A673 (cell line): ENCODE results near the gene USP9X. TPM values are rescaled to one million over a fixed set of nuclear protein-coding genes. Genes with fewer than 3 reads are reported as not detected.
A peak's percentile ranks its signal among the peaks of the same experiment; 100 is the strongest.

ENCODE experiments used
- BruUV-seq: library from RNA; stranded (reverse); fragments of 400-500 nt; replicated peaks from 2 replicates; lab custom pipeline; 2021; lab: Mats Ljungman, UMichigan
- CTCF ChIA-PET: fragments of 300-600 bp; sonication (Branson Sonifier 250); formaldehyde crosslinking; loops from one replicate; lab custom pipeline; 2022; ENCODE audit warnings: antibody characterized with exemption; lab: Charles Lee
- POLR2A ChIA-PET: fragments of 300-600 bp; sonication (Branson Sonifier 250); formaldehyde crosslinking; loops from one replicate; lab custom pipeline; 2022; ENCODE audit warnings: antibody characterized with exemption; ENCODE audit not compliant: low non-redundant PET; lab: Charles Lee
- DNase-seq: peaks from one replicate; pipeline ENCODE4 v3.0.0-alpha.2; 2015; ENCODE audit warnings: low spot score
- H3K27ac ChIP-seq: fragments of 200-600 bp; sonication (generic); 2 replicates; pipeline ENCODE4 v1.5.1; 2016; ENCODE audit warnings: mixed run types, low read depth, mild to moderate bottlenecking, mixed read lengths, antibody characterized with exemption, low read length; ENCODE audit not compliant: poor library complexity, severe bottlenecking
- H3K27me3 ChIP-seq: fragments of 200-600 bp; sonication (generic); replicated peaks from 2 replicates; pipeline ENCODE4 v1.6.1; 2017; ENCODE audit warnings: mixed run types, low read depth, mild to moderate bottlenecking, mixed read lengths, antibody characterized with exemption, low read length; ENCODE audit not compliant: insufficient read depth, poor library complexity
- H3K36me3 ChIP-seq: fragments of 200-600 bp; sonication (generic); 2 replicates; pipeline ENCODE4 v1.6.1; 2016; ENCODE audit warnings: mixed run types, mild to moderate bottlenecking, mixed read lengths, antibody characterized with exemption, low read length; ENCODE audit not compliant: insufficient read depth, poor library complexity, severe bottlenecking
- H3K4me1 ChIP-seq: fragments of 200-600 bp; sonication (generic); 2 replicates; pipeline ENCODE4 v1.6.1; 2017; ENCODE audit warnings: mixed run types, mild to moderate bottlenecking, mixed read lengths, antibody characterized with exemption, low read length; ENCODE audit not compliant: insufficient read depth, poor library complexity, severe bottlenecking
- H3K4me3 ChIP-seq: fragments of 200-600 bp; sonication (generic); 2 replicates; pipeline ENCODE4 v1.5.1; 2016; ENCODE audit warnings: low read depth, mixed run types, mild to moderate bottlenecking, mixed read lengths, low read length; ENCODE audit not compliant: poor library complexity, severe bottlenecking
- H3K9me3 ChIP-seq: fragments of 200-600 bp; sonication (generic); 2 replicates; pipeline ENCODE4 v1.6.1; 2016; ENCODE audit warnings: mixed run types, low read depth, mild to moderate bottlenecking, mixed read lengths, antibody characterized with exemption, low read length; ENCODE audit not compliant: poor library complexity, severe bottlenecking
- CTCF ChIP-seq: fragments of 300-800, 200-600 bp; sonication (generic); conservative IDR thresholded peaks from 2 replicates; pipeline ENCODE4 v1.5.1; 2017; ENCODE audit warnings: low read depth, mild to moderate bottlenecking, antibody characterized with exemption, low read length, moderate library complexity, mixed read lengths
- EZH2 ChIP-seq: fragments of 200-600 bp; sonication (generic); IDR thresholded peaks from 2 replicates; pipeline ENCODE4 v1.6.1; 2017; ENCODE audit warnings: borderline replicate concordance, low read depth, mild to moderate bottlenecking, mixed read lengths, antibody characterized with exemption, low read length; ENCODE audit not compliant: poor library complexity, severe bottlenecking
- intact Hi-C: fragments of 100-400 bp; cut with micrococcal nuclease; formaldehyde crosslinking; loops from one replicate; pipeline ENCODE4 v1.10.0; 2022; ENCODE audit not compliant: unreplicated experiment
- total RNA-seq: library from RNA; stranded (reverse); gene quantifications from 2 replicates; pipeline ENCODE4 v1.2.3, GENCODE V29; 2021

Gene USP9X
- total RNA-seq, 1 experiment from 2014 or later = 70.6 TPM

- Histone ChIP-seq H3K27me3 (no peaks in the 10 kb centered on the region), H3K9me3 (no peaks in the 10 kb centered on the region), H3K27ac (no peak overlapping the region), H3K36me3 (peaks cover 30% of the 10 kb centered on the region), H3K4me1 (no peaks in the 10 kb centered on the region), H3K4me3 (no peak overlapping the region)
- no TSS peak for BruUV-seq
- TF ChIP-seq EZH2 = no peak
- no peak for TF ChIP-seq CTCF
- DNase-seq = no peak
- ChIA-PET CTCF (no interaction called here), POLR2A (no interaction called here)
- intact Hi-C loops = no loop called here
Observed at GRCh38 chrX:41153448-41153847, 68.2 kb downstream of the USP9X start.

- Histone ChIP-seq H3K27ac (no peak overlapping the region), H3K4me1 (no peaks in the 10 kb centered on the region), H3K9me3 (no peaks in the 10 kb centered on the region), H3K4me3 (no peak overlapping the region), H3K36me3 (peaks cover 25% of the 10 kb centered on the region), H3K27me3 (no peaks in the 10 kb centered on the region)
- TF ChIP-seq CTCF = no peak
- TF ChIP-seq EZH2 = no peak
- ChIA-PET CTCF (no interaction called here), POLR2A (no interaction called here)
- intact Hi-C loops = no loop called here
- peak; percentile 12 for DNase-seq
- no TSS peak for BruUV-seq
Observed at GRCh38 chrX:41153957-41154356, 68.7 kb downstream of the USP9X start.

DNA sequence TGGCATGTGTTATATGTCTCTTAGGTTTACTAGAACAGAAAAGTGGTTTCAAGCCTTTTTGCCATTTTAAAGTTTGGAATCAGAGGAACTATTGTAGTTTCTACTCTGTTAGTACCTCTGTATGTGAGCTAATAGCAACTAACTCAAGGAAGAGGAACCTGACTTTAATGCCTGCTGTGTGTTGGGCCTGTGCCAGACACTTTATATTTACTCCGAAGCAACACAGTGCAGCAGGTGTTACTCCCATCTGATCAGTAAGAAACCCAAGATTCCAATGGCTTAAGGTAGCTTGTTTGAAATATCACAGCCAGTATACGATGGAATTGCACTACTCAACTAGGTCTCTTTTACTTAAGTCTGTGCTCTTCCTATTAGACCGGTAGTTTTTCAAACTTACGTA, 79.2 kb downstream of the USP9X start:
- Histone ChIP-seq H3K27ac (no peak overlapping the region), H3K9me3 (no peaks in the 10 kb centered on the region), H3K27me3 (no peaks in the 10 kb centered on the region), H3K36me3 (no peaks in the 10 kb centered on the region), H3K4me3 (no peak overlapping the region), H3K4me1 (peaks cover 19% of the 10 kb centered on the region)
- intact Hi-C loops = no loop called here
- TF ChIP-seq CTCF (no peak), EZH2 (no peak)
- no TSS peak for BruUV-seq
- ChIA-PET CTCF (interaction anchor here (2.0 kb wide), 1 partner anchor 16 kb away, joined by 4 read pairs; no protein-coding TSS in a partner anchor), POLR2A (no interaction called here)
- DNase-seq = no peak
